HCT116 (cell line): ENCODE data around the gene VAMP8. TPM values are rescaled to one million over a fixed set of nuclear protein-coding genes. Genes with fewer than 3 reads are reported as not detected.

ENCODE experiments used
- ATAC-seq: fragments of 200-7000 bp; cut with Tn5 transposase; 2 replicates; pipeline ENCODE4 v1.9.1; 2020; ENCODE audit warnings: mild to moderate bottlenecking, moderate library complexity
- BruUV-seq: library from RNA; stranded (reverse); fragments of 400-500 nt; replicated peaks from 2 replicates; lab custom pipeline; 2021; lab: Mats Ljungman, UMichigan
- CTCF ChIA-PET: fragments of 300-600 bp; sonication (Branson Sonifier 250); formaldehyde crosslinking; loops from one replicate; lab custom pipeline; 2021; ENCODE audit warnings: antibody characterized with exemption; lab: Charles Lee
- POLR2A ChIA-PET: fragments of 300-600, 350-600 bp; sonication (Branson Sonifier 250); formaldehyde crosslinking; loops from one replicate; lab custom pipeline; 2021; ENCODE audit warnings: antibody characterized with exemption; lab: Charles Lee
- RAD21 ChIA-PET, 2 experiments: fragments of 300-600 bp; sonication (Branson Sonifier 250); formaldehyde crosslinking; loops; one replicate each; lab custom pipeline; 2023; ENCODE audit warnings: low total read pairs in 2 of 2; ENCODE audit not compliant: uncharacterized antibody in 2 of 2, unreplicated experiment in 2 of 2, low non-redundant PET in 1 of 2; lab: Charles Lee
- DNase-seq: peaks from one replicate; pipeline ENCODE4 v3.0.0-alpha.2; 2010; ENCODE audit warnings: low read depth, low spot score
- H2AFZ ChIP-seq: fragments of 200-600 bp; shearing (Covaris generic), sonication (generic); 2 replicates; pipeline ENCODE4 v1.6.1; 2017; ENCODE audit warnings: low read depth, mixed run types, mixed read lengths, antibody characterized with exemption, low read length; ENCODE audit not compliant: poor library complexity, severe bottlenecking
- H3K27ac ChIP-seq: 2 replicates; pipeline ENCODE4 v1.5.1; 2012; ENCODE audit warnings: low read depth, low read length
- H3K27me3 ChIP-seq: fragments of 200-600 bp; sonication (generic); 2 replicates; pipeline ENCODE4 v1.6.1; 2016; ENCODE audit warnings: mixed run types, low read length, mixed read lengths; ENCODE audit not compliant: insufficient read depth
- H3K36me3 ChIP-seq, 2 experiments: fragments of 200-500 bp in 1 of 2; fragments of 200-600 bp in 1 of 2; sonication (Bioruptor generic) in 1 of 2; sonication (generic) in 1 of 2; 2 replicates each; pipeline versions ENCODE4 v1.5.1 to v1.6.1; 2014 to 2016; ENCODE audit warnings: low read length in 2 of 2, inconsistent platforms in 1 of 2, mixed read lengths in 1 of 2, mixed run types in 1 of 2; ENCODE audit not compliant: insufficient read depth in 2 of 2, control insufficient read depth in 1 of 2
- H3K4me1 ChIP-seq, 2 experiments: fragments of 200-600 bp in 1 of 2; sonication (generic) in 1 of 2; 2 replicates each; pipeline versions ENCODE4 v1.5.1 to v1.6.1; 2012 to 2017; ENCODE audit warnings: low read length in 2 of 2, inconsistent platforms in 1 of 2, mild to moderate bottlenecking in 1 of 2, mixed read lengths in 1 of 2, mixed run types in 1 of 2, moderate library complexity in 1 of 2; ENCODE audit not compliant: insufficient read depth in 2 of 2, control insufficient read depth in 1 of 2
- H3K4me2 ChIP-seq: fragments of 200-600 bp; sonication (generic); 2 replicates; pipeline ENCODE4 v1.6.1; 2017; ENCODE audit warnings: mixed run types, low read length, mixed read lengths
- H3K4me3 ChIP-seq, 2 experiments: fragments of 200-600 bp in 1 of 2; sonication (generic) in 1 of 2; replicated peaks in 1 of 2; 2 replicates each; pipeline ENCODE4 v1.5.1; 2011 to 2016; ENCODE audit warnings: low read length in 2 of 2, control low read depth in 1 of 2, low read depth in 1 of 2, mild to moderate bottlenecking in 1 of 2, mixed read lengths in 1 of 2, mixed run types in 1 of 2
- H3K79me2 ChIP-seq: fragments of 200-600 bp; sonication (generic); 2 replicates; pipeline ENCODE4 v1.6.1; 2017; ENCODE audit warnings: mild to moderate bottlenecking, mixed run types, low read length, moderate library complexity, mixed read lengths; ENCODE audit not compliant: insufficient read depth
- H3K9ac ChIP-seq: fragments of 200-600 bp; sonication (generic); 2 replicates; pipeline ENCODE4 v1.6.1; 2016; ENCODE audit warnings: low read length, mixed read lengths
- H3K9me2 ChIP-seq: fragments of 200-600 bp; sonication (generic), shearing (Covaris generic); 2 replicates; pipeline ENCODE4 v1.6.1; 2017; ENCODE audit warnings: mixed run types, mild to moderate bottlenecking, moderate library complexity; ENCODE audit not compliant: insufficient read depth
- H3K9me3 ChIP-seq, 2 experiments: fragments of 200-500 bp in 1 of 2; fragments of 200-600 bp in 1 of 2; sonication (Bioruptor generic) in 1 of 2; sonication (generic) in 1 of 2; 2 replicates each; pipeline ENCODE4 v1.6.1; 2014 to 2017; ENCODE audit warnings: low read length in 2 of 2, mixed read lengths in 2 of 2, inconsistent platforms in 1 of 2, low read depth in 1 of 2, mild to moderate bottlenecking in 1 of 2, mixed run types in 1 of 2, moderate library complexity in 1 of 2; ENCODE audit not compliant: control insufficient read depth in 1 of 2, insufficient read depth in 1 of 2
- H4K20me1 ChIP-seq: fragments of 200-600 bp; sonication (generic), shearing (Covaris generic); 2 replicates; pipeline ENCODE4 v1.6.1; 2017; ENCODE audit warnings: mixed run types, mild to moderate bottlenecking, moderate library complexity; ENCODE audit not compliant: insufficient read depth
- CBX3 ChIP-seq: IDR thresholded peaks from 2 replicates; pipeline ENCODE4 v1.6.1; 2012; ENCODE audit warnings: low read depth
- CEBPB ChIP-seq: IDR thresholded peaks from 2 replicates; pipeline ENCODE4 v1.6.1; 2012; ENCODE audit warnings: low read depth
- CTCF ChIP-seq, 3 experiments: fragments of 200-600 bp in 1 of 3; sonication (generic) in 1 of 3; IDR thresholded peaks in 2 of 3; conservative IDR thresholded peaks in 1 of 3; 2 replicates each; pipeline ENCODE4 v1.5.1; 2012 to 2017; ENCODE audit warnings: low read depth in 2 of 3, low read length in 2 of 3, antibody characterized with exemption in 1 of 3, borderline replicate concordance in 1 of 3, control low read depth in 1 of 3, mild to moderate bottlenecking in 1 of 3, mixed read lengths in 1 of 3, mixed run types in 1 of 3, moderate library complexity in 1 of 3; ENCODE audit not compliant: insufficient read depth in 1 of 3
- EGR1 ChIP-seq: IDR thresholded peaks from 2 replicates; pipeline ENCODE4 v1.6.1; 2012; ENCODE audit warnings: low read depth
- ELF1 ChIP-seq: IDR thresholded peaks from 2 replicates; pipeline ENCODE4 v1.6.1; 2012; ENCODE audit warnings: low read depth, borderline replicate concordance
- EZH2 ChIP-seq: fragments of 200-600 bp; sonication (generic); IDR thresholded peaks from 2 replicates; pipeline ENCODE4 v1.6.1; 2017; ENCODE audit warnings: antibody characterized with exemption, mixed run types
- JUND ChIP-seq: IDR thresholded peaks from 2 replicates; pipeline ENCODE4 v1.6.1; 2012
- MAX ChIP-seq: IDR thresholded peaks from 2 replicates; pipeline ENCODE4 v1.6.1; 2012
- POLR2A ChIP-seq: IDR thresholded peaks from 2 replicates; pipeline ENCODE4 v1.7.0; 2011; ENCODE audit warnings: borderline replicate concordance; ENCODE audit not compliant: insufficient read depth, insufficient read length; ENCODE audit errors: extremely low read depth
- SP1 ChIP-seq: IDR thresholded peaks from 2 replicates; pipeline ENCODE4 v1.6.1; 2012; ENCODE audit warnings: low read depth
- SRF ChIP-seq: IDR thresholded peaks from 2 replicates; pipeline ENCODE4 v1.6.1; 2012; ENCODE audit warnings: low read depth
- ZBTB33 ChIP-seq: IDR thresholded peaks from 2 replicates; pipeline ENCODE4 v1.6.1; 2011; ENCODE audit warnings: mild to moderate bottlenecking, low read length, moderate library complexity; ENCODE audit not compliant: insufficient replicate concordance; ENCODE audit errors: extremely low read depth
- ZFX ChIP-seq: fragments of 450-650 bp; IDR thresholded peaks from 2 replicates; pipeline ENCODE4 v1.6.1; 2017
- intact Hi-C: fragments of 100-400 bp; cut with micrococcal nuclease; formaldehyde crosslinking; loops from 2 replicates; pipeline ENCODE4 v1.10.0; 2022
- total RNA-seq: library from RNA; stranded (reverse); gene quantifications from one replicate; pipeline ENCODE4 v1.2.1, GENCODE V29; 2021; ENCODE audit not compliant: unreplicated experiment

Gene VAMP8
- total RNA-seq, 1 experiment from 2014 or later: 52.6 TPM

- CTCF ChIA-PET: no interaction called here
- TF ChIP-seq CTCF (IDR thresholded peaks at IDR 0.05 in 2 of 3, conservative IDR thresholded peaks at IDR 0.05 in 1 of 3; ENCODE audit: borderline replicate concordance in 1 of 3, insufficient read depth in 1 of 3, low read depth in 2 of 3, low read length in 2 of 3): no peak
- no peak for TF ChIP-seq SRF
- no peak for TF ChIP-seq ELF1
- no peak for TF ChIP-seq POLR2A
- no peak for TF ChIP-seq CEBPB
- TF ChIP-seq CBX3: no peak
- no peak for TF ChIP-seq EGR1
- no peak for TF ChIP-seq SP1
- TF ChIP-seq EZH2: no peak
- no peak for TF ChIP-seq ZBTB33
- no peak for TF ChIP-seq ZFX
- no peak for TF ChIP-seq JUND
- TF ChIP-seq MAX: no peak
- H3K79me2 ChIP-seq: no peaks in the 10 kb centered on the region
- no peaks in the 10 kb centered on the region for H4K20me1 ChIP-seq
- no peaks in the 10 kb centered on the region for H3K36me3 ChIP-seq
- POLR2A ChIA-PET: no interaction called here
- intact Hi-C loops: no loop called here
- no peak overlapping the region for H3K27ac ChIP-seq
- H3K27me3 ChIP-seq: no peaks in the 10 kb centered on the region
- RAD21 ChIA-PET: no interaction called here
- no peak overlapping the region for H2AFZ ChIP-seq
- no peak for ATAC-seq
- no peak overlapping the region for H3K4me3 ChIP-seq
- peaks cover 20 to 32% of the 10 kb centered on the region in 2 experiments for H3K4me1 ChIP-seq
- BruUV-seq: no TSS peak
- H3K9ac ChIP-seq: no peak overlapping the region
- H3K9me3 ChIP-seq: no peaks in the 10 kb centered on the region
- H3K9me2 ChIP-seq: no peaks in the 10 kb centered on the region
- H3K4me2 ChIP-seq: no peak overlapping the region
- no peak for DNase-seq
These were observed 11.3 kb downstream of the VAMP8 start for GRCh38 chr2:85588645-85589044.
